Measurements from ENCODE around the gene ZNF544. TPM values are rescaled to one million over a fixed set of nuclear protein-coding genes. Genes with fewer than 3 reads are reported as not detected.
"Not testable (repeated sequence)": the region's sequence is repeated elsewhere in the genome, so short reads cannot be mapped to it uniquely, and the experiment has no call there.

The ZNF544 gene
- total RNA-seq, 2 experiments from 2014 or later: 32.2 to 38.5 TPM

GRCh38 chr19:58305065-58305931 is 76.6 kb downstream of the ZNF544 start, which contains the start of gene ERVK3-1:
Gene ERVK3-1, plus strand, starts transcription at chr19:58305377. Its CDS starts 6,792 bp downstream, at chr19:58312169.
- POLR2A ChIA-PET: no interaction called here
- peaks cover 52% of the 10 kb centered on the region for H3K4me1 Mint-ChIP-seq
- peaks cover 71% of the 10 kb centered on the region for H3K36me3 Mint-ChIP-seq (ENCODE audit: low read depth)

GRCh38 chr19:58305932-58306323 is 77.2 kb downstream of the ZNF544 start:
- ATAC-seq (no peak), DNase-seq (peak; percentile 10)
- peak overlapping the region; percentile 99 for H3K4me3 Mint-ChIP-seq
- ChIA-PET POLR2A (no interaction called here), CTCF (interaction anchor here (0.8 to 1.8 kb wide), 3 partner anchors 28 to 201 kb away, joined by 3 to 5 read pairs (median 3); no protein-coding TSS in a partner anchor)
- H3K36me3 Mint-ChIP-seq (ENCODE audit: low read depth): peaks cover 69% of the 10 kb centered on the region
- intact Hi-C loops (cut with DNase I, micrococcal nuclease): loop anchor here (1.0 to 5.0 kb wide), 22 partner anchors 20 to 1994 kb away; partner anchors contain the start of genes RPS5 (in 2 of the 2), ZNF8 (in 2 of the 2), ZSCAN22 (in 2 of the 2) and MZF1 (in 1 of the 2)
- H3K27me3 Mint-ChIP-seq: no peaks in the 10 kb centered on the region
- peaks cover 52% of the 10 kb centered on the region for H3K4me1 Mint-ChIP-seq
- H3K27ac Mint-ChIP-seq: peak overlapping the region; percentile 100
- no peaks in the 10 kb centered on the region for H3K9me3 Mint-ChIP-seq (ENCODE audit: low read depth)

More at GRCh38 chr19:58305065-58305931, 76.6 kb downstream of the ZNF544 start, which contains the start of gene ERVK3-1:
- DNase-seq: peak; percentile 97
- CTCF ChIA-PET: interaction anchor here (0.6 to 1.8 kb wide), 5 partner anchors 27 to 252 kb away, joined by 3 to 5 read pairs (median 3); no protein-coding TSS in a partner anchor
- Mint-ChIP-seq H3K27me3 (no peaks in the 10 kb centered on the region), H3K9me3 (ENCODE audit: low read depth) (no peaks in the 10 kb centered on the region), H3K4me3 (peak within 1 kb of the TSS; percentile 99), H3K27ac (peak within 1 kb of the TSS; percentile 100)
- intact Hi-C loops (cut with DNase I, micrococcal nuclease): loop anchor here (1.0 to 5.0 kb wide), 22 partner anchors 21 to 1993 kb away; partner anchors contain the start of genes RPS5 (in 2 of the 2), ZNF8 (in 2 of the 2), ZSCAN22 (in 2 of the 2) and MZF1 (in 1 of the 2)
- peak; percentile 98 for ATAC-seq

GRCh38 chr19:58307736-58308135 is 79.0 kb downstream of the ZNF544 start:
- intact Hi-C loops (cut with DNase I, micrococcal nuclease): loop anchor here (5.0 kb wide), 2 partner anchors 80 to 1995 kb away; partner anchors contain the start of genes RPS5 (in 1 of the 2) and ZSCAN5A (in 1 of the 2)
- ChIA-PET POLR2A (no interaction called here), CTCF (no interaction called here)
- Mint-ChIP-seq H3K9me3 (ENCODE audit: low read depth) (no peaks in the 10 kb centered on the region), H3K36me3 (ENCODE audit: low read depth) (peaks cover 77% of the 10 kb centered on the region), H3K4me1 (peaks cover 52% of the 10 kb centered on the region), H3K27me3 (no peaks in the 10 kb centered on the region), H3K4me3 (no peak overlapping the region), H3K27ac (no peak overlapping the region)
- no peak for ATAC-seq
- no peak for DNase-seq

- peak; percentile 40 for DNase-seq
These were observed 82.0 kb downstream of the ZNF544 start for GRCh38 chr19:58310685-58311084.

GRCh38 chr19:58311345-58311865 is 82.7 kb downstream of the ZNF544 start:
- Mint-ChIP-seq H3K27ac (no peak overlapping the region), H3K36me3 (ENCODE audit: low read depth) (peaks cover 85% of the 10 kb centered on the region), H3K9me3 (ENCODE audit: low read depth) (no peaks in the 10 kb centered on the region), H3K27me3 (no peaks in the 10 kb centered on the region), H3K4me1 (peaks cover 32% of the 10 kb centered on the region), H3K4me3 (no peak overlapping the region)
- DNase-seq (no peak), ATAC-seq (no peak)
- CTCF ChIA-PET: interaction anchor here (0.6 to 0.7 kb wide), 3 partner anchors 24 to 736 kb away, joined by 3 read pairs; no protein-coding TSS in a partner anchor
- POLR2A ChIA-PET: no interaction called here
- intact Hi-C loops (cut with DNase I, micrococcal nuclease): no loop called here

More at GRCh38 chr19:58310685-58311084, 82.0 kb downstream of the ZNF544 start:
- ATAC-seq; H3K9me3 Mint-ChIP-seq (ENCODE audit: low read depth); POLR2A ChIA-PET; H3K27ac Mint-ChIP-seq; H3K4me3 Mint-ChIP-seq; H3K27me3 Mint-ChIP-seq; intact Hi-C loops (cut with DNase I, micrococcal nuclease): not testable (repeated sequence)
- CTCF ChIA-PET: interaction anchor here (0.6 to 1.1 kb wide), 2 partner anchors 8 to 736 kb away, joined by 3 to 4 read pairs; no protein-coding TSS in a partner anchor
- Mint-ChIP-seq H3K4me1 (peaks cover 39% of the 10 kb centered on the region), H3K36me3 (ENCODE audit: low read depth) (peaks cover 86% of the 10 kb centered on the region)

Other genes starting within 250 kb of the ZNF544 start
- 1 to 10 TPM; 6.0 to 8.9 TPM for gene ZNF606, start 226.1 kb upstream of the ZNF544 start, total RNA-seq
- gene ZSCAN1, start 194.9 kb upstream of the ZNF544 start, total RNA-seq: not detected
- 1 to 10 TPM; 1.3 to 1.5 TPM for gene ZNF135, start 169.6 kb upstream of the ZNF544 start, total RNA-seq
- 10 to 100 TPM; 23.1 to 29.2 TPM for gene ZSCAN18, start 130.7 kb upstream of the ZNF544 start, total RNA-seq
- 1 to 10 TPM; 4.9 to 5.0 TPM for gene ZNF329, start 78.1 kb upstream of the ZNF544 start, total RNA-seq
- gene ZNF274, start 45.9 kb upstream of the ZNF544 start, total RNA-seq: 10 to 100 TPM; 20.2 to 20.5 TPM
- gene ZNF8, start 50.0 kb downstream of the ZNF544 start, total RNA-seq: 1 to 10 TPM; 4.4 to 4.5 TPM
- 10 to 100 TPM; 38.6 to 53.6 TPM for gene ERVK3-1, start 76.5 kb downstream of the ZNF544 start, total RNA-seq
- gene ZSCAN22, start 98.1 kb downstream of the ZNF544 start, total RNA-seq: 1 to 10 TPM; 3.1 to 3.8 TPM
- gene A1BG, start 124.6 kb downstream of the ZNF544 start, total RNA-seq: 1 to 10 TPM; 2.9 to 4.7 TPM
- 1 to 10 TPM; 1.1 to 1.5 TPM for gene ZNF497, start 133.8 kb downstream of the ZNF544 start, total RNA-seq
- 1 to 10 TPM; 2.0 to 2.5 TPM for gene ZNF837, start 152.1 kb downstream of the ZNF544 start, total RNA-seq
- gene RPS5, start 158.4 kb downstream of the ZNF544 start, total RNA-seq: 1,000 to 10,000 TPM; 1,234 to 1,535 TPM
- under 1 TPM; 0.25 to 0.56 TPM for gene RNF225, start 166.7 kb downstream of the ZNF544 start, total RNA-seq
- 10 to 100 TPM in 1 of 2 experiments, 1 to 10 TPM in 1; 9.9 to 11.2 TPM for gene ZNF584, start 179.7 kb downstream of the ZNF544 start, total RNA-seq
- gene ZNF132, start 211.2 kb downstream of the ZNF544 start, total RNA-seq: 1 to 10 TPM; 3.3 to 4.4 TPM
- gene ZNF324B, start 222.7 kb downstream of the ZNF544 start, total RNA-seq: 1 to 10 TPM; 5.8 to 7.5 TPM
- gene ZNF324, start 238.2 kb downstream of the ZNF544 start, total RNA-seq: 1 to 10 TPM; 4.7 to 7.5 TPM
- 1 to 10 TPM; 4.2 to 4.7 TPM for gene ZNF446, start 247.4 kb downstream of the ZNF544 start, total RNA-seq